ENCODE data around the gene GP1BB.

GRCh38 chr22:19764636-19765476, 41.5 kb downstream of the GP1BB start:
- no peak for TF ChIP-seq CTCF (IDR thresholded peaks at IDR 0.05; ENCODE audit: low read length)
- TF ChIP-seq EZH2 (optimal IDR thresholded peaks at IDR 0.05; ENCODE audit: low read depth, low read length): no peak
- no peak for TF ChIP-seq EZH2phosphoT487 (IDR thresholded peaks at IDR 0.05; ENCODE audit: low read length)
